8988T (cell line): ENCODE results near the gene CADM1.

Source experiments
- DNase-seq: peaks from one replicate; pipeline ENCODE4 v3.0.0; 2011

CADM1 gene

GRCh38 chr11:115237578-115237977 is 266.6 kb downstream of the CADM1 start:
- no peak for DNase-seq

- DNase-seq: no peak
Measured at GRCh38 chr11:115234794-115235193, 269.4 kb downstream of the CADM1 start.

- no peak for DNase-seq
Measured at GRCh38 chr11:115226556-115226955, 277.7 kb downstream of the CADM1 start.

GRCh38 chr11:115224551-115224950 is 279.7 kb downstream of the CADM1 start:
- no peak for DNase-seq

- DNase-seq: no peak
Measured at GRCh38 chr11:115222863-115223530, 281.2 kb downstream of the CADM1 start.

- no peak for DNase-seq
Measured at GRCh38 chr11:115222218-115222862, 281.9 kb downstream of the CADM1 start.

- no peak for DNase-seq
Measured at GRCh38 chr11:115221461-115222069, 282.6 kb downstream of the CADM1 start.

- DNase-seq: no peak
Measured at GRCh38 chr11:115220911-115221310, 283.3 kb downstream of the CADM1 start.

- DNase-seq: no peak
Measured at GRCh38 chr11:115220423-115220822, 283.8 kb downstream of the CADM1 start.

GRCh38 chr11:115219376-115219775 is 284.8 kb downstream of the CADM1 start:
- no peak for DNase-seq

- DNase-seq: no peak
Measured at GRCh38 chr11:115217726-115218311, 286.4 kb downstream of the CADM1 start.

- DNase-seq: no peak
Measured at GRCh38 chr11:115215694-115216617, 288.3 kb downstream of the CADM1 start.

- DNase-seq: no peak
Measured at GRCh38 chr11:115214644-115215234, 289.5 kb downstream of the CADM1 start.

- no peak for DNase-seq
Measured at GRCh38 chr11:115213007-115213406, 291.2 kb downstream of the CADM1 start.

GRCh38 chr11:115208808-115209259 is 295.4 kb downstream of the CADM1 start:
- DNase-seq: no peak

GRCh38 chr11:115207916-115208315 is 296.3 kb downstream of the CADM1 start:
- no peak for DNase-seq

GRCh38 chr11:115207166-115207591 is 297.0 kb downstream of the CADM1 start:
- no peak for DNase-seq

GRCh38 chr11:115206365-115207022 is 297.7 kb downstream of the CADM1 start:
- no peak for DNase-seq

GRCh38 chr11:115202900-115203552 is 301.2 kb downstream of the CADM1 start:
- DNase-seq: no peak

- no peak for DNase-seq
Measured at GRCh38 chr11:115202074-115202473, 302.1 kb downstream of the CADM1 start.
